Measurements from ENCODE around the gene LNPEP.

The LNPEP gene

DNA sequence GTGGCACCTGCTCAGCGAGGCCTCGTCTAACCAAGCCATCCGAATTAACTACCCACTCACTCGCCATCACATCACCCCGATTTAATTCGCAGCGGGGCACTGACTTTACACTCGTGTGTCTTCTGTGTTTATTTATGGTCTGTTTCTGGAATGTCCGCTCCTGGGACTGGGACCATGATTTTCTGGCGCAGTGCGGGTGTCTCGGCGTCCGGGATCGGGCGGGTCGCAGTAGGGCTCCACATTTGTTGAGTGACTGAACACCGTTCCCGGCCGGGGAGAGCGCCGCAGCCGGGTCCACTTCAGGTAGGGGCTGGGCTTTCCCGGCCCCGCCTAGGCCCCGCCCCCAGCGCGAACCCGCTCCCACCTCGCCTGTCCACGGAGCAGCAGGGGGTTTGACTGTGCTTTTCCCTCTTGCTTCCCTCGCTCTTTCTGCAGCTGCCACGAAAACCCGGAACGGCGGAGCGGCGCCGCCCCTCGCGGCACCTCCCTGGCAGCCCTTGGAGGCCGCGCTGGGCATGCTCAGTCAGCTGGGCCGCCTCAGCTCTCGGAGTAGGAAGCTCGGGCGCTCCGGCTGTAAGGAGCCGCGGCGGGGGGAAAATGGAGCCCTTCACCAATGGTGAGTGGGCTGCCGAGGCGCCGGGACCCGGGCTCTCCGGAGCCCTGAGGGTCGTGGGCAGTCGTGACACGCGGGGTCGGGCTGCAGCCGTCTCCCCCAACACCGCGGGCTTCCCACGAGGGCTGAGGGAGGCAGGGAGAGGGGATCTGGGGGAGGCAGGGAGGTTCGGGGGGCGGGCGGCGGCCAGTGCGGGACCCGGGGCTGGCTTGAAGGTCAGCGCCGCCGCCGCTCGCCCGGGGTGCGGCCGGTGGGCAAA, at the start of gene LNPEP:
Gene LNPEP (plus strand): TSS at position 522 of the 872 bp plus-strand sequence. CDS start 76 bp downstream, at position 598.
- DNase-seq: peak; percentile 90

DNA sequence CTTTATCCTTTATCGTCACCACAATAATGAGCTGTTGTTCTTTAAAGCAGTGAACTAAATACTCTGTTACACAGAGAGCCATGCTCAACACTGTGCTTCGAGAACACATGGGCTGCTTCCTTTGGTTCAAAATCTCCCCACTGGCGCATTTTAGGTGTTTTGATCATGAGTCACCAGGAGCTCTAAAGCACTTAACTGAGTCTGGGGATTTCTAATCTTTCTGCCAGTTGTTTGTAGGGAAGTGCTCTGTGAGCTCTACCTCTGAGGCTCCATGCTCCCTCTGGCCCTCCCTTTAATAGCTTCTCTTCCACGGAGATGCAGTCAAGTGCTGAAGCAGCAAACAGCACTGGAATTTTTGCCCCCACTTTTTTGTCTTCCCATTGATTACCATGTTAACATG, 42.5 kb upstream of the LNPEP start:
- DNase-seq: no peak

DNA sequence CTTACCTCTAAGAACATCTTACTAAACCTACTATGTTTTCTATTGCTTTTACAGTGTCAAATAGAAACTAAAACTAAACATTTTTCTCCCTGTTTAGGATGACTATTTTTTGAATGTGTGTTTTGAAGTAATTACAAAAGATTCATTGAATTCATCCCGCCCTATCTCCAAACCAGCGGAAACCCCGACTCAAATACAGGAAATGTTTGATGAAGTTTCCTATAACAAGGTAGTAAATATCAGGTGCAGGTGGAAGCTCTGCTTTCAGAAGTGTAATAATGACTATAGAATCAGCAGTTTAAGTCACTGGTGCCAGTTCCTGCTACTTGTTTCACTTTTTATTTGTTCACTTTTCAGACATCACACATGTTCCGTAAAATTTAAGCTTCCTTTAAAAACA, 39.6 kb upstream of the LNPEP start:
- no peak for DNase-seq

GRCh38 chr5:96896806-96897205, 39.1 kb upstream of the LNPEP start:
- no peak for DNase-seq

DNA sequence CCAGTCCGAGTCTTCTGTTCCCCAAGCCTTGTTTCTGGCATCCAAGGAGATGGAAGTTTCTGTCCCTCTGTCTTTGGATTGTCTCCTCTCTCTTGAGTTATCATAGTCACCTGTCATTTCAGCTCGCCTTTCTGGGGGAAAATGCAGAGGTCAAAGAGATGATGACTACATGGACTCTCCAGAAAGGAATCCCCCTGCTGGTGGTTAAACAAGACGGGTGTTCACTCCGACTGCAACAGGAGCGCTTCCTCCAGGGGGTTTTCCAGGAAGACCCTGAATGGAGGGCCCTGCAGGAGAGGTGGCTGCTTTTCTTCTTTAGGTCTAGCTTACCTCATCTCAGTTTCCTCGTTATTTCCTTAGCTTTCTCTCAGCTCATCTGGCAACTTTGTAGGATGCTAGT, 34.5 kb upstream of the LNPEP start:
- DNase-seq: no peak

GRCh38 chr5:96901841-96902240, 34.0 kb upstream of the LNPEP start:
- no peak for DNase-seq

- no peak for DNase-seq
These were observed 33.0 kb upstream of the LNPEP start for GRCh38 chr5:96902876-96903275.

GRCh38 chr5:96903300-96903699, 32.6 kb upstream of the LNPEP start:
- no peak for DNase-seq

DNA sequence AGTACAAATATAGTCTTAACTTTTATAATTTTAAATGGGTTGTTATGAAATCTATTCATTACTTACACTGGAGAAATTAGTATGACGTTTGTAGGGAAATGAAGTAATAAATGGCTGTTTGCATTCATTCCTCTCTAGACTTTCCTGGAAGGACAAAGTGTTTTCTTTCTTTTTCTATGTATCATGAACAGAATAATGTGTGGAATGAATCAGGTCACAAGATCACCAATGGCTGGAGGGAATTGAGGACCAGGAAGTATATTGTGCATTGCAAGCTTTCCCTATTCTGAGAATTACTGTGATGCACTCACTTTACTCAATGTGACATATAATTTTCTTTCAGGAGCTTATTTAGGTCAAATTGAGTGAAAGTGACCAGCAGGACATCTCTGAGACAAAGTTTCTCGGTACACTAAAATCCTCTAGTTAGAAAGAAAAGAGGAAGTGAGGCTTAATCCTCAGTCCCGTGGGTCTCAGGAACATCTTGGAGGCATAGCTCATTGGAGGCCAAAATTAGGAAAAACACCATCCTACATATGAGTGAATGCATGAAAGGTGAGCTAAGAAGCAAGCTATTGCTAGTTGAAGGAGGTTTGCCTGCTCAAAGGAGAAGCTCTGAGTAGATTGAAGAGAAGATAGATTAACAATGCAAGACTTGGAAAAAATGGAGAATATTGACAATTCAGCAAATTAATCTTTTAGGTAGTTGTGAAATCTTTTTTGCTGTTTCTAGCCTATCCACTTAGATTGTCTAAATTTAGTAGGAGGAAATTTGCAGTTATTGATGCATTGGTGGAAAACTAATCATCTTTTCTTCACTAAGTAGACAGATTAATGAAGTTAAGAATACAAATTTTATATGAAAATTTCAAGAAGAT, 31.6 kb upstream of the LNPEP start:
- no peak for DNase-seq

- DNase-seq: no peak
These were observed 30.0 kb upstream of the LNPEP start for GRCh38 chr5:96905864-96906263.

DNA sequence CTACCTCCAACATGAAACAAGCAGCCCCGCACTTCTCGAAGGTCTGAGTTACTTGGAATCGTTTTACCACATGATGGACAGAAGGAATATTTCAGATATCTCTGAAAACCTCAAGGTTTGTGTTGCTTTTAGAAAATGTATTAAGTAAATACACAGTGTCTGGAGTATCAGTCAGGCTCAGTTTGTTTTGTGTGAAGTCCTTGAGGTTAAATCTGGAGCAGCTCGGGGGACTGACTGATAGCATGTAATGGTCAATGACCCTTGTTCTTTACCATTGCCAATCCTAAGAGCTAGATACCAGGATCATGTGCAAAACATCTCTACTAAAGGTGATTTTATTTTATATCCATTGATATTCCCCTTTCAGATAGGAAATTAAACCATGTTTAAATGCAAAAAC, 26.9 kb upstream of the LNPEP start:
- DNase-seq: no peak

- no peak for DNase-seq
These were observed 26.4 kb upstream of the LNPEP start for GRCh38 chr5:96909435-96909834.

GRCh38 chr5:96911139-96911538, 24.7 kb upstream of the LNPEP start:
- DNase-seq: no peak

DNA sequence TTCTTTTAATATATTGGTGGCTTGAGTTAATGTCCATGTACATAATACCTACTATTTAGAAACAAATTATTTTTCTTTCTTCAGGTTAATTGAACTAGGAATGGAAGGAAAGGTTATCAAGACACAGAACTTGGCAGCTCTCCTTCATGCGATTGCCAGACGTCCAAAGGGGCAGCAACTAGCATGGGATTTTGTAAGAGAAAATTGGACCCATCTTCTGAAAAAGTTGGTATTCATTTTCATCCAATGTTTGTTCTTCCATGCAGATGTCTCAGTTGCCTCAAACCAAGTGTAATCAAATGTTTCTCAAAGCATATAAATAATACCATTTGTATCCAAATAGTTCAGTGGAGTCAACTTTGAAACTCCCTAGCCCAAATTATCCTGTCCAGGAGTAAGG, 22.6 kb upstream of the LNPEP start:
- no peak for DNase-seq

- no peak for DNase-seq
These were observed 16.1 kb upstream of the LNPEP start for GRCh38 chr5:96919754-96920197.

DNA sequence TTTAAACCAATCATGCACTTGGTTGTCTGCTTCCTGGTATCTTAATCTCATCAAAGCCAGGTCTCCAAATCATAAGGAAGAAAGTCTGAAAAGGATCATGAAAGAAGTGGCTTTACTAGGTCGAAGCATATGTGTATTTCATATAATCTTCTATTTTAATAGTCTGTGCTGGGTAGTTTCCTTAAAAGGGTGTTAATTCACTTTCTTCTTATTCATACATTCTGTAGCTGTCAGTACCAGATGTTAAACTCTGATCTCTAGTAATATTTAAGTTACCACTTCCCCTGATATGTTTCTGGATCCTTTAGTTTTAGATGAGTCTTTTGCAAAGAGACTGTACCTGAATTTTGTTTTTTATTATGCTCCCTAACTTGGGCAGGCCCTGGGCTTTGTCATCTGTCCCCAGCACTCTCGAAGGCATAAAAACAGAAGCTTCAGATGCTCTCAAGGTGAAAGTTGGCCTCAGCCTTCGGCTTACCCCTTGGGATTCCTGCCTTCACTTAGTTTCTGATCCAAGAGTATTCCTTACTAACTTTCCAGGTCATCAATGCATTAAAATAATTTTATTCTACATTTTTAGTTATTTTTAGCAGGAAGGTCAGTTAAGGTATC, 15.0 kb upstream of the LNPEP start:
- no peak for DNase-seq

DNA sequence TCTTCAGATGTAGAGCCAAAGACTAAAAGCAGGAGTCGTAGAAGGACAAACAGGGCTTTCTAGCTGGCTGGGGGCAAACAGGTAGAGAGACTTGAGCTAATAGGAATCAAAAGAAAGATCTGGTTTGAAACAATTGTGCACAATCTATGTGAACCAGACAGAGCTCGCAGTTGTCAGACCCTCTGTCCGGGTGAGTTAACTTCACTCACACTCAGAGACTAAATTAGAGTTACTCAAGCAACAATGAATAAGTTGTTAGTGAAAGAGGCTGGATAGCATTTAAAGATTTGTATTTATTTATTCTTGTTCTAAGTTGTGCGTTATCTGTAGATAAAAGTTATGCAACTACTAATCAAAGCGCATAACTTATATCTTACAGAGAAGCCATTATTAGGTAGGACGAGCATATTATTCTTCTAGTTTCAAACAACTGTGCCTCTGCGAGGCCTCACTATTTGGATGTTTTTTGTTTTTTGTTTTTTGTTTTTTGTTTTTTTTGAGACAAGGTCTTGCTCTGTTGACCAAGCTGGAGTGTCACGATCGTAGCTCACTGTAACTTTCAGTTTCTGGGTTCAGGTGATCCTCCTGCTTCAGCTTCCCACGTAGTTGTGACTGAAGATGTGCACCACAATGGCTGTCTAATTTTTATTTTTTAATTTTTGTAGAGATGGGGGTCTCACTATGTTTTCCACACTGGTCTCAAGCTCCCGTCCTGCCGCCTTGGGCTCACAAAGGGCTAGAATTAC, 13.2 kb upstream of the LNPEP start:
- no peak for DNase-seq

DNA sequence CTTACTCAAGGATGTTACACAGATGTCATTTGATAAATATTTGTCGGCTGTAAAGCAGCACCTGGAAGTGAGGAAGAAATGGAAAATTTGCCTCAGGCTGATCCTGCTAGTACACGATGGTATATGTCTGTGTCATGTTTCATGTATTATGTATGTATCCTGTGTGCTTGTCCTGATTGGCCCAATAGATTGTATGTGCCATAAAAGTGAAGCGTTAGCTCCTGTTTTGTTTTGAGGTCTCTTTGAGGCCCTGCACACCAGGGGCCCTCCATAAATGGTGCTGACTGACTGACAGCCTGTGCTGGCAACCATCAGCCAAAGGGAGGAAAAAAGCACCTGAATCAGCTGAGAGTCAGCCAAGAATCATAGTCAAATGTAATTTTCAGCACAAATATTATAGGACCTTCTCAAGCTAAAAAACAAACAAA, 11.8 kb upstream of the LNPEP start:
- no peak for DNase-seq

GRCh38 chr5:96926276-96926675, 9.6 kb upstream of the LNPEP start:
- DNase-seq: no peak

GRCh38 chr5:96927008-96927407, 8.9 kb upstream of the LNPEP start:
- DNase-seq: no peak

DNA sequence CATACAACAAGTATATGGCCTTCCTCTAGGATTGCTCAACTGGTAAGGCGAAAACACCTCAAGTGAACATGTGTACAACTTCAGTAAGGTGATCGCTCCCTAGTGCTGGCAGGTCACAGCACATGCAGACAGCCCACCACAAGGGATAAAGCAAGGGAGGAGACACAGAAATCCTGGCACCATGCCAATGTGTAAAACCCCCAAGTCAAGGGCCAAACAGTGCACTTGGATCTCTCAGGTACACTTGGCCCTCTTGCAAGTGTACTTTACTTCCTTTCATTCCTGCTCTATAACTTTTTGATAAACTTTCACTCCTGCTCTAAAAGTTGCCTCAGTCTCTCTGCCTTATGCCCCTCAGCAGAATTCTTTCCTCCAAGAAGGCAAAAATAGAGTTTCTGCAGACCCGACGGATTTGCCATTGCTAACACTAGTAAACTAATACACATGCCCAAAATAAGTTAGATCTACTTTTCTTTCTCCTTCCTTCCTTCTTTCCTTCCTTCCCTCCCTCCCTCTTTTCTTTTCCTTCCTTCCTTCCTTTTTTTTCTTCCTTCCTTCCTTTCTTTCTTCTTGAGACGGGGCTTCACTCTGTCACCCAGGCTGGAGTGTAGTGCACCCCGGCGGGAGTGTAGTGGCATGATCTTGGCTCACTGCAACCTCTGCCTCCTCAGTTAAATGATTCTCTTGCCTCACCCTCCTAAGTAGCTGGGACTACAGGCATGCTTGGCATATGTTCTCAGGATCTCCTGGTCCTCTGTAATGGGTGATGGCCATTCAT, 6.8 kb upstream of the LNPEP start:
- DNase-seq: no peak

- DNase-seq: no peak
These were observed 5.8 kb upstream of the LNPEP start for GRCh38 chr5:96930058-96930457.

Measured in NCI-H1694 treated with DMSO at 0.1 percent for 48 hours (cell line).